ENCODE measurements around the gene ABCF2. TPM values are rescaled to one million over a fixed set of nuclear protein-coding genes. Genes with fewer than 3 reads are reported as not detected.

Gene ABCF2
- total and polyA plus RNA-seq, 8 donors: 7.1 to 13.6 (median 11.0) TPM

- Histone ChIP-seq H3K36me3 (peaks cover 0 to 74% (median 14%) of the 10 kb centered on the region in 3 donors), H3K27me3 (no peaks in the 10 kb centered on the region), H3K4me1 (no peaks in the 10 kb centered on the region), H3K9me3 (no peaks in the 10 kb centered on the region), H3K4me3 (no peak overlapping the region), H3K27ac (no peak overlapping the region)
- WGBS, 2 donors: 93 to 94% methylated on average over 9 of the region's 9 CpGs
- FAIRE-seq (no peak), DNase-seq (no peak), ATAC-seq (no peak)
- TF ChIP-seq CTCF (IDR thresholded peaks at IDR 0.05): no peak
- intact Hi-C loops (cut with DNase I): no loop called here
These were observed 8.8 kb downstream of the ABCF2 start for GRCh38 chr7:151218170-151218569.

GRCh38 chr7:151215396-151215795, 11.6 kb downstream of the ABCF2 start:
- 96 to 97% methylated on average over 5 of the region's 5 CpGs for WGBS, 2 donors
- H3K27me3 ChIP-seq: no peaks in the 10 kb centered on the region
- FAIRE-seq: no peak
- H3K4me3 ChIP-seq: no peak overlapping the region
- no peak for DNase-seq
- intact Hi-C loops (cut with DNase I): no loop called here
- H3K9me3 ChIP-seq: no peaks in the 10 kb centered on the region
- no peaks in the 10 kb centered on the region for H3K4me1 ChIP-seq
- H3K36me3 ChIP-seq: peaks cover 0 to 50% (median 14%) of the 10 kb centered on the region in 3 donors
- TF ChIP-seq CTCF (IDR thresholded peaks at IDR 0.05): no peak
- no peak for ATAC-seq
- no peak overlapping the region for H3K27ac ChIP-seq

DNA sequence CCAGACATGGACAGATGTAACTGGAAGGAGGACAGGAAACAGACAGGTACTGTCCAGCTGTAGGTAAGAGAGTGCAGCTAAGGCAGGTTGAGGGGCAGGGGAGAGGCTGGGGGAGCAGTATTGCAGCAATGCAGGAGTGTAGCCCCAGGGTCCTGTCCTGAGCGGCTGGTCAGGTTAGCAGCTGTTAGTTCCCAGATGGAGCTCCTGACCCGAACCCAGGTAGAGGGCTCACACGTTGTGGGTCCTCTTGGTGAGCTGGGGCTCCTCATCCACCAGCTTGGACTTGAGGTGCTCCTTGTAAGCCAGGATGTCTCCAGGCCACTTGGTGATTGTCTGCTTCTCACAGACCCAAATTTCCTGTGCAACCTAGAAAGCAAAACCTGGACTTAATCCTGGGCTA, 13.2 kb downstream of the ABCF2 start:
- Histone ChIP-seq H3K4me3 (no peak overlapping the region), H3K27ac (no peak overlapping the region), H3K36me3 (peaks cover 0 to 44% (median 14%) of the 10 kb centered on the region in 3 donors), H3K4me1 (no peaks in the 10 kb centered on the region), H3K27me3 (no peaks in the 10 kb centered on the region), H3K9me3 (no peaks in the 10 kb centered on the region)
- ATAC-seq: no peak
- WGBS, 2 donors: 69 to 78% methylated on average over 3 of the region's 3 CpGs
- intact Hi-C loops (cut with DNase I): no loop called here
- DNase-seq: no peak
- no peak for TF ChIP-seq CTCF (IDR thresholded peaks at IDR 0.05)
- no peak for FAIRE-seq

DNA sequence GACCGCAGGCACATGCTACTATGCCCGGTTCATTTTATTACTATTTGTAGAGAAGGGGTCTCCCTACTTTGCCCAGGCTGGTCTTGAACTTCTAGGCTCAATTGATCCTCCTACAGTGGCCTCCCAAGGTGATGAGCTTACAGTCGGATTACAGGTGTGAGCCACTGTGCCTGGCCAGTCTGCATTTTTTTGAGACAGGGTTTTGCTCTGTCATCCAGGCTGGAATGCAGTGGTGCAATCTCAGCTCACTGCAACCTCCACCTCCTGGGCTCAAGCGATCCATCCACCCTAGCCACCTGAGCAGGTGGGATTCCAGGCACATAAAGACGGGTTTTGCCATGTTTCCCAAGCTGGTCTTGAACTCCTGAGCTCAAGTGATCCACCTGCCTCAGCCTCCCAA, 14.4 kb downstream of the ABCF2 start:
- Histone ChIP-seq H3K27me3 (no peaks in the 10 kb centered on the region), H3K4me1 (no peaks in the 10 kb centered on the region), H3K36me3 (peaks cover 0 to 38% (median 14%) of the 10 kb centered on the region in 3 donors), H3K9me3 (no peaks in the 10 kb centered on the region), H3K27ac (no peak overlapping the region), H3K4me3 (no peak overlapping the region)
- TF ChIP-seq CTCF (IDR thresholded peaks at IDR 0.05): no peak
- DNase-seq (no peak), ATAC-seq (no peak), FAIRE-seq (no peak)
- intact Hi-C loops (cut with DNase I): no loop called here
- WGBS, 2 donors: 66 to 80% methylated on average over 5 of the region's 5 CpGs

- ATAC-seq (no peak), FAIRE-seq (no peak), DNase-seq (no peak)
- H3K4me1 ChIP-seq: no peaks in the 10 kb centered on the region
- 66 to 76% methylated on average over 3 of the region's 3 CpGs for WGBS, 2 donors
- TF ChIP-seq CTCF (IDR thresholded peaks at IDR 0.05): no peak
- no peak overlapping the region for H3K27ac ChIP-seq
- no peaks in the 10 kb centered on the region for H3K27me3 ChIP-seq
- H3K36me3 ChIP-seq: peaks cover 0 to 27% (median 11%) of the 10 kb centered on the region in 3 donors
- no peaks in the 10 kb centered on the region for H3K9me3 ChIP-seq
- no peak overlapping the region for H3K4me3 ChIP-seq
- intact Hi-C loops (cut with DNase I): no loop called here
These were observed 15.7 kb downstream of the ABCF2 start for GRCh38 chr7:151211155-151211772.
